Bone marrow (tissue), 2 donors: ENCODE measurements around the gene SKOR1.
A peak's percentile ranks its signal among the peaks of the same experiment; 100 is the strongest.

Experiments
- DNase-seq, 2 donors: peaks; one replicate each; lab custom pipeline; 2025; lab: John Stamatoyannopoulos, UW

Gene SKOR1

GRCh38 chr15:67824976-67825880 lies at the start of gene SKOR1:
SKOR1 (plus strand) TSS chr15:67825509; CDS start chr15:67825603, 94 bp downstream.
- DNase-seq: no peak

GRCh38 chr15:67775998-67776397 lies 49.3 kb upstream of the SKOR1 start:
- DNase-seq: no peak

GRCh38 chr15:67776600-67776999 lies 48.7 kb upstream of the SKOR1 start:
- DNase-seq: no peak

- DNase-seq: no peak
Measured at GRCh38 chr15:67777071-67777470, 48.2 kb upstream of the SKOR1 start.

GRCh38 chr15:67777773-67778172 lies 47.5 kb upstream of the SKOR1 start:
- no peak for DNase-seq

GRCh38 chr15:67778968-67779548 lies 46.3 kb upstream of the SKOR1 start:
- no peak for DNase-seq

GRCh38 chr15:67779549-67780111 lies 45.7 kb upstream of the SKOR1 start:
- DNase-seq: peak; percentile 7 to 53

GRCh38 chr15:67781061-67781460 lies 44.2 kb upstream of the SKOR1 start:
- no peak for DNase-seq

GRCh38 chr15:67781907-67782690 lies 43.2 kb upstream of the SKOR1 start:
- no peak for DNase-seq

- no peak for DNase-seq
Measured at GRCh38 chr15:67782691-67782991, 42.7 kb upstream of the SKOR1 start.

- DNase-seq: peak in 1 of 2 donors; percentile 34
Measured at GRCh38 chr15:67783303-67783702, 42.0 kb upstream of the SKOR1 start.

GRCh38 chr15:67784090-67784781 lies 41.1 kb upstream of the SKOR1 start:
- DNase-seq: peak in 1 of 2 donors; percentile 38

- no peak for DNase-seq
Measured at GRCh38 chr15:67784856-67785430, 40.4 kb upstream of the SKOR1 start.

GRCh38 chr15:67785431-67785830 lies 39.9 kb upstream of the SKOR1 start:
- no peak for DNase-seq

GRCh38 chr15:67786646-67787045 lies 38.7 kb upstream of the SKOR1 start:
- DNase-seq: no peak

- DNase-seq: no peak
Measured at GRCh38 chr15:67788986-67789385, 36.3 kb upstream of the SKOR1 start.

- DNase-seq: no peak
Measured at GRCh38 chr15:67790610-67791319, 34.5 kb upstream of the SKOR1 start.

- no peak for DNase-seq
Measured at GRCh38 chr15:67792250-67792942, 32.9 kb upstream of the SKOR1 start.

GRCh38 chr15:67794832-67795574 lies 30.3 kb upstream of the SKOR1 start:
- DNase-seq: no peak
